M059J (cell line): ENCODE results near the gene PGPEP1. TPM values are rescaled to one million over a fixed set of nuclear protein-coding genes. Genes with fewer than 3 reads are reported as not detected.
"Not testable (repeated sequence)": the region's sequence is repeated elsewhere in the genome, so short reads cannot be mapped to it uniquely, and the experiment has no call there.

Experiments
- DNase-seq: peaks from one replicate; pipeline ENCODE4 v3.0.0-alpha.2; 2012; ENCODE audit warnings: low read depth
- total RNA-seq: library from RNA; depleted of rRNA; stranded (reverse); fragments of >200 nt; shearing (Covaris generic); gene quantifications from 2 replicates; pipeline ENCODE4 v1.2.3, GENCODE V29; 2014

PGPEP1 gene
- total RNA-seq, 1 experiment from 2014 or later, result 13.5 TPM

GRCh38 chr19:18332917-18333530 is 7.4 kb upstream of the PGPEP1 start:
- DNase-seq, result no peak

DNA sequence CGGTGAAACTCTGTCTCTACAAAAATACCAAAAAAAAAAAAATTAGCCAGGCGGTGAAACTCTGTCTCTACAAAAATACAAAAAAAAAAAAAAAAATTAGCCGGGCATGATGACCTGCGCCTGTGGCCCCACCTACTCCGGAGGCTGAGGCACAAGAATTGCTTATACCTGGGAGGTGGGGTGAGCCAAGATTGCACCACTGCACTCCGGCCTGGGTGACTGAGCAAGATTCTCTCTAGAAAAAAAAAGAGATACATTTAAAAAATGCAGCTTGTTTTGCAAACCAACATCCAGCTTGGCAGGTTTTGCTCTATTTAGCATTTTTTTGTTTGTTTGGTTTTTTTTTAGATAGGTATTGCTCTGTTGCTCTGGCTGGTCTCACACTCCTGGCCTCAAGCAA is 6.7 kb upstream of the PGPEP1 start:
- no peak for DNase-seq

DNA sequence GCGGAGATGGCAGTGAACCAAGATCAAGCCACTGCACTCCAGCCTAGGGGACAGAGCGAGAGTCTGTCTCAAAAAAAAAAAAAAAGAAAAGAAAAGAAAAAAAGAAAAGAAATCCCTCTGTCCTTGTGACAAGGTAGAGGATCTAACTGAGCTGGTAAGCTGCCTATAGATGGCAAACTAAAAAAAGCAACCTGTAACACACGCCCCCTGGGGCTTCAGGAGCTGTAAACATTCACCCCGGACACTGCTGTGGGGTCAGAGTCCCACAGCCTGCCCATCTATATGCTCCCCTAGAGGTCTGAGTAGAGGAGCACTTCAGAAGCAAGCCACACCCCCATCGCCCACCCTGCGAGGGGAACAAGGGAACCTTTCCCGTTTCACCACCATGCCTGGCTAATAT is 4.3 kb upstream of the PGPEP1 start:
- no peak for DNase-seq

- DNase-seq, result no peak
These were observed 1.9 kb upstream of the PGPEP1 start for GRCh38 chr19:18338541-18338940.

- peak; percentile 60 for DNase-seq
These were observed 675 bp upstream of the PGPEP1 start for GRCh38 chr19:18339723-18340122.

- peak; percentile 78 for DNase-seq
These were observed 831 bp downstream of the PGPEP1 start for GRCh38 chr19:18340990-18341868.

- no peak for DNase-seq
These were observed 1.8 kb downstream of the PGPEP1 start for GRCh38 chr19:18342090-18342632.

GRCh38 chr19:18344582-18344950 is 4.2 kb downstream of the PGPEP1 start:
- DNase-seq, result no peak

DNA sequence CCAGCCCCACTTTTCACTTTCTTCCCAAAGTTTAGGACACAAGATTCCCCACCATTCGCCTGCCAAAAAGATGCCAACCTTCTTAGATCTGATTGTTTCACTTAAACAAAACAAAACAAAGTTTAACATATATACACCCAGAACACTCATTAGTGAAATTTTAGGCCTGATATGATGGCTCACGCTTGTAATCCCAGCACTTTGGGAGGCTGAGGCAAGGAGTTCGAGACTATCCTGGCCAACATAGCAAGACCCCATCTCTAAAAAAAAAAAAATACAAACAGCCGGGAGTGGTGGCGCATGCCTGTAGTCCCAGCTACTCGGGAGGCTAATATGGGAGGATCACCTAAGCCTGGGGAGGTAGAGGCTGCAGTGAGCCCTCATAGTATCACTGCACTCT is 4.9 kb downstream of the PGPEP1 start:
- DNase-seq, result no peak

DNA sequence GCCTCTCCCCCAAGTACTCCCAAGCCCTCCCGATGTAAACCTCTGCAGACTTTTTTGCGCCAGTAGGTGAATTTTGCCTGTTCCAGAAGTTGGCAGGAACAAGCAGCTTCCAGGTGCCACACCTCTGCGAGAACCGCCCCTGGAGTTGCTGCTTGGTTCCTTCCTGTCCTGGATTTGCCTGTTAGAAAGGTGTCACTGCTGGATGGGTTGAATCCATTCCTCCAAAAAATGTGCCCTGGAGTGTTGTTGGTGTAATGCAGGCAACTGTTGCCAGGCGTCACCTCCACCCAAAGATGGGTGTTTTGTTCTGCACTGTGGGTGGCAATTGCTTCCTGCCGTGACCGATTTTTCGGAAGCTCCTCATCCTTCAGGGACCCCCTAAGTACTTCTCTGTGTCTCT is 5.7 kb downstream of the PGPEP1 start:
- DNase-seq, result no peak

- no peak for DNase-seq
These were observed 7.8 kb downstream of the PGPEP1 start for GRCh38 chr19:18348171-18348570.

DNA sequence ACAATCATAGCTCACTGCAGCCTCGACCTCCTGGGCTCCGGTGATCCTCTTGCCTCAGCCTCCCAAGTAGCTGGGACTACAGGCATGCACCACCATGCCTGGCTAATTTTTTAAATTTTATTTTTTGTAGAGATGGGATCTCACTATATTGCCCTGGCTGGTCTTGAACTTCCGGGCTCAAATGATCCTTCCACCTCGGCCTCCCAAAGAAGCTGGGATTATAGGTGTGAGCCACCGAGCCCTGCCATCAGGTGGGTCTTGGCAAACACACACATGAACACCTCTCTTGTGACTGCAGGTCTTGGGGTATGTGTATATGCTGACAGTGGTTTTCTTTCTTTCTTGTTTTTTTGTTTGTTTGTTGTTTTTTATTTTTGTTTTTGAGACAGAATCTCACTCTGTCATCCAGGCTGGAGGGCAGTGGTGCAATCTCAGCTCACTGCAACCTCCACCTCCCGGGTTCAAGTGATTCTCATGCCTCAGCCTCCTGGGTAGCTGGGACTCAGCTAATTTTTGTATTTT is 8.5 kb downstream of the PGPEP1 start:
- DNase-seq, result not testable (repeated sequence)

GRCh38 chr19:18349524-18350128 is 9.2 kb downstream of the PGPEP1 start:
- peak; percentile 55 for DNase-seq

DNA sequence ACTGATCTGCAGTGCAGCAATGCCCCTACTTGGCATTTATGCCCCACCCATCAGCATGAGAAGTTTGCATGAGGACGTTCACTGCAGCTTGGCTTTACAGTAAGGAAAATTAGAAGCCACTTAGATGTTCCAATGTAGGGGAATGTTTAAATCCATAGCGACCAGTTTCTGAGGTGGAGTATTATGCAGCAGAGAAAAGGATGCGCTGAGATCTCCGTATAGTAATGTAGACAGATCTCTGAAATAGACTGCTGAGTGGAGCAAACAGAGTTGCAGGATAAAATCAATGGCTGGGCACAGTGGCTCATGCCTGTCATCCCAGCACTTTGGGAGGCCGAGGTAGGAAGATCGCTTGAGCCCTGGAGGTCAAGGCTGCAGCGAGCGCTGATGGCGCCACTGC is 10.1 kb downstream of the PGPEP1 start:
- DNase-seq, result no peak

- no peak for DNase-seq
These were observed 11.1 kb downstream of the PGPEP1 start for GRCh38 chr19:18351544-18351943.

- no peak for DNase-seq
These were observed 13.1 kb downstream of the PGPEP1 start for GRCh38 chr19:18353378-18354005.

DNA sequence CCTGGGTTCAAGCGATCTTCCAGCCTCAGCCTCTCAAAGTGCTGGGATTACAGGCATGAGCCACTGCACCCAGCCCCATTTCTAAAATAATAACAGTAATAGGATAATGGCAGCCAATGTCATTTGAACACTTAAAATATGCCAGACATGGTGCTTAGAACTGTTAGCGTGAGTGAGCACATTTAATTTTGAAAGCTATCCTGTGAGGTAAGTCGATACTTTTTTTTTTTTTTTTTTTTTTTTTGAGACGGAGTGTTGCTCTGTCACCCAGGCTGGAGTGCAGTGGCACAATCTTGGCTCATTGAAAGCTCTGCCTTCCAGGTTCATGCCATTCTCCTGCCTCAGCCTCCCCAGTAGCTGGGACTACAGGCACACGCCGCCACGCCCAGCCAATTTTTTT is 14.3 kb downstream of the PGPEP1 start:
- DNase-seq, result not testable (repeated sequence)

DNA sequence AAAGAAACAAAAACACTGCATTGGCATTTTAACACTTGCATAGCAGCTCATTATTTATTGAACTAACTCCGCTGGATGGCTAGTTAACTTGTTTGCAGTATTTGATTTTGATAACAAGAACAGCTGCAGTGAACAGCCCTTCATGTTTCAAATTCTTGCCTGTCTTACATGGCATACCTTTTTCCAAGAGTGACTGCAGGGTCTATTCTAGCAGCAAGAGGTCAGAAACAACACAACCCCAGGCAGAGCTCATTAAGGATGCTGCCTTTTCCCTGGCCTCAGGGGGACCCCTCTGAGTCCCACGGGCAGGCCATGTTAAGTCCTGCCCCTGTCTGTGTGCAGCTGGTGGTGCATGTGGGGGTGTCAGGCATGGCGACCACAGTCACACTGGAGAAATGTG is 16.6 kb downstream of the PGPEP1 start:
- DNase-seq, result no peak

GRCh38 chr19:18361646-18362045 is 21.2 kb downstream of the PGPEP1 start:
- no peak for DNase-seq

- no peak for DNase-seq
These were observed 22.6 kb downstream of the PGPEP1 start for GRCh38 chr19:18362934-18363542.

DNA sequence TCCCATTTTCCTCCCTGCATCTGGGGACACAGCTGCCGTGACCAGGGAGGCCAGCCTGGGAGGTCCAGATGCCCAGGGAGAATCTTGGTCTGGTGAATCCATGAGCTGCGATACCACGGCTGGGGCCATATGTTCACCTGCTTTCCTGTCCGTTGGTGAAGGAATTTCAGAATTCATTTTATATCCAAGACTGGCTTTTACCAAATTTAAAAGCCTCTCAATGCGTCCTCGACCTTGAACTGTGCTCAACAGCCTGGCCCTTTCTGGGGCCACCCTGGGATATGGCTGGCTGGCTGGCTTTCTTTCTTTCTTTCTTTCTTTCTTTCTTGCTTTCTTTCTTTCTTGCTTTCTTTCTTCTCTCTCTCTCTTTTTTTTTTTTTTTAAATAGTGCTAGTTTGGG is 23.4 kb downstream of the PGPEP1 start:
- DNase-seq, result no peak
